ENCODE measurements around the gene MCCC2. TPM values are rescaled to one million over a fixed set of nuclear protein-coding genes. Genes with fewer than 3 reads are reported as not detected.

Gene MCCC2
- total and polyA plus RNA-seq, 2 experiments from 2014 or later: 31.9 to 59.1 TPM

- peaks cover 6% of the 10 kb centered on the region; the same call in 1 of the 2 replicates for H3K4me1 ChIP-seq (ENCODE audit: insufficient read depth)
- TF ChIP-seq JUNB (IDR thresholded peaks at IDR 0.05; ENCODE audit: unreplicated experiment): no peak
- TF ChIP-seq, protein P1, sequence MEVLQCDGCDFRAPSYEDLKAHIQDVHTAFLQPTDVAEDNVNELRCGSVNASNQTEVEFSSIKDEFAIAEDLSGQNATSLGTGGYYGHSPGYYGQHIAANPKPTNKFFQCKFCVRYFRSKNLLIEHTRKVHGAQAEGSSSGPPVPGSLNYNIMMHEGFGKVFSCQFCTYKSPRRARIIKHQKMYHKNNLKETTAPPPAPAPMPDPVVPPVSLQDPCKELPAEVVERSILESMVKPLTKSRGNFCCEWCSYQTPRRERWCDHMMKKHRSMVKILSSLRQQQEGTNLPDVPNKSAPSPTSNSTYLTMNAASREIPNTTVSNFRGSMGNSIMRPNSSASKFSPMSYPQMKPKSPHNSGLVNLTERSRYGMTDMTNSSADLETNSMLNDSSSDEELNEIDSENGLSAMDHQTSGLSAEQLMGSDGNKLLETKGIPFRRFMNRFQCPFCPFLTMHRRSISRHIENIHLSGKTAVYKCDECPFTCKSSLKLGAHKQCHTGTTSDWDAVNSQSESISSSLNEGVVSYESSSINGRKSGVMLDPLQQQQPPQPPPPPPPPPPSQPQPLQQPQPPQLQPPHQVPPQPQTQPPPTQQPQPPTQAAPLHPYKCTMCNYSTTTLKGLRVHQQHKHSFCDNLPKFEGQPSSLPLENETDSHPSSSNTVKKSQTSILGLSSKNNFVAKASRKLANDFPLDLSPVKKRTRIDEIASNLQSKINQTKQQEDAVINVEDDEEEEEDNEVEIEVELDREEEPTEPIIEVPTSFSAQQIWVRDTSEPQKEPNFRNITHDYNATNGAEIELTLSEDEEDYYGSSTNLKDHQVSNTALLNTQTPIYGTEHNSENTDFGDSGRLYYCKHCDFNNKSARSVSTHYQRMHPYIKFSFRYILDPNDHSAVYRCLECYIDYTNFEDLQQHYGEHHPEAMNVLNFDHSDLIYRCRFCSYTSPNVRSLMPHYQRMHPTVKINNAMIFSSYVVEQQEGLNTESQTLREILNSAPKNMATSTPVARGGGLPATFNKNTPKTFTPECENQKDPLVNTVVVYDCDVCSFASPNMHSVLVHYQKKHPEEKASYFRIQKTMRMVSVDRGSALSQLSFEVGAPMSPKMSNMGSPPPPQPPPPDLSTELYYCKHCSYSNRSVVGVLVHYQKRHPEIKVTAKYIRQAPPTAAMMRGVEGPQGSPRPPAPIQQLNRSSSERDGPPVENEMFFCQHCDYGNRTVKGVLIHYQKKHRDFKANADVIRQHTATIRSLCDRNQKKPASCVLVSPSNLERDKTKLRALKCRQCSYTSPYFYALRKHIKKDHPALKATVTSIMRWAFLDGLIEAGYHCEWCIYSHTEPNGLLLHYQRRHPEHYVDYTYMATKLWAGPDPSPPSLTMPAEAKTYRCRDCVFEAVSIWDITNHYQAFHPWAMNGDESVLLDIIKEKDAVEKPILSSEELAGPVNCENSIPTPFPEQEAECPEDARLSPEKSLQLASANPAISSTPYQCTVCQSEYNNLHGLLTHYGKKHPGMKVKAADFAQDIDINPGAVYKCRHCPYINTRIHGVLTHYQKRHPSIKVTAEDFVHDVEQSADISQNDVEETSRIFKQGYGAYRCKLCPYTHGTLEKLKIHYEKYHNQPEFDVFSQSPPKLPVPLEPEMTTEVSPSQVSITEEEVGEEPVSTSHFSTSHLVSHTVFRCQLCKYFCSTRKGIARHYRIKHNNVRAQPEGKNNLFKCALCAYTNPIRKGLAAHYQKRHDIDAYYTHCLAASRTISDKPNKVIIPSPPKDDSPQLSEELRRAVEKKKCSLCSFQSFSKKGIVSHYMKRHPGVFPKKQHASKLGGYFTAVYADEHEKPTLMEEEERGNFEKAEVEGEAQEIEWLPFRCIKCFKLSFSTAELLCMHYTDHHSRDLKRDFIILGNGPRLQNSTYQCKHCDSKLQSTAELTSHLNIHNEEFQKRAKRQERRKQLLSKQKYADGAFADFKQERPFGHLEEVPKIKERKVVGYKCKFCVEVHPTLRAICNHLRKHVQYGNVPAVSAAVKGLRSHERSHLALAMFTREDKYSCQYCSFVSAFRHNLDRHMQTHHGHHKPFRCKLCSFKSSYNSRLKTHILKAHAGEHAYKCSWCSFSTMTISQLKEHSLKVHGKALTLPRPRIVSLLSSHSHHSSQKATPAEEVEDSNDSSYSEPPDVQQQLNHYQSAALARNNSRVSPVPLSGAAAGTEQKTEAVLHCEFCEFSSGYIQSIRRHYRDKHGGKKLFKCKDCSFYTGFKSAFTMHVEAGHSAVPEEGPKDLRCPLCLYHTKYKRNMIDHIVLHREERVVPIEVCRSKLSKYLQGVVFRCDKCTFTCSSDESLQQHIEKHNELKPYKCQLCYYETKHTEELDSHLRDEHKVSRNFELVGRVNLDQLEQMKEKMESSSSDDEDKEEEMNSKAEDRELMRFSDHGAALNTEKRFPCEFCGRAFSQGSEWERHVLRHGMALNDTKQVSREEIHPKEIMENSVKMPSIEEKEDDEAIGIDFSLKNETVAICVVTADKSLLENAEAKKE (CRISPR knock-in tag; IDR thresholded peaks at IDR 0.05): no peak
- TF ChIP-seq EZH2phosphoT487 (IDR thresholded peaks at IDR 0.05; ENCODE audit: unreplicated experiment): no peak
- no peak for TF ChIP-seq REST (IDR thresholded peaks at IDR 0.05; ENCODE audit: unreplicated experiment)
- no peak for TF ChIP-seq EZH2 (IDR thresholded peaks at IDR 0.05; ENCODE audit: low read depth, unreplicated experiment)
- TF ChIP-seq ZNF114 (CRISPR knock-in tag; IDR thresholded peaks at IDR 0.05): no peak
- TF ChIP-seq POLR2AphosphoS5 (IDR thresholded peaks at IDR 0.05; ENCODE audit: low read depth): no peak
- TF ChIP-seq STAT1 (IDR thresholded peaks at IDR 0.05; ENCODE audit: unreplicated experiment): no peak
- no peak for TF ChIP-seq ZNF331 (CRISPR knock-in tag; IDR thresholded peaks at IDR 0.05; ENCODE audit: low read depth)
- TF ChIP-seq CTCF (conservative IDR thresholded peaks at IDR 0.05; ENCODE audit: low read depth in 2 of 2): no peak
- TF ChIP-seq ETS1 (IDR thresholded peaks at IDR 0.05): no peak
- TF ChIP-seq CREB1 (CRISPR knock-in tag; IDR thresholded peaks at IDR 0.05; ENCODE audit: low read depth): no peak
- no peak for TF ChIP-seq NANOG (IDR thresholded peaks at IDR 0.05; ENCODE audit: borderline replicate concordance)
- DNase-seq (ENCODE audit: low spot score) (no peak), ATAC-seq (no peak)
- no peak overlapping the region for H2AFZ ChIP-seq
- H3K4me3 ChIP-seq: no peak overlapping the region
- H3K4me2 ChIP-seq: no peak overlapping the region
- H3K27me3 ChIP-seq (ENCODE audit: insufficient read depth): no peaks in the 10 kb centered on the region
- no peaks in the 10 kb centered on the region for H3K79me2 ChIP-seq (replicated peaks; ENCODE audit: insufficient read depth)
- Mint-ChIP-seq H3K4me1 (peaks cover 14% of the 10 kb centered on the region), H3K36me3 (ENCODE audit: low read depth) (no peaks in the 10 kb centered on the region), H3K27ac (no peak overlapping the region), H3K4me3 (no peak overlapping the region), H3K9me3 (no peaks in the 10 kb centered on the region), H3K27me3 (ENCODE audit: insufficient read depth, low read depth, poor library complexity) (peaks cover 4% of the 10 kb centered on the region)
- H3F3A ChIP-seq (replicated peaks; ENCODE audit: low read depth): no peaks in the 10 kb centered on the region
- H3K36me3 ChIP-seq (ENCODE audit: insufficient read depth): no peaks in the 10 kb centered on the region
- H3K9me2 ChIP-seq (ENCODE audit: insufficient read depth): no peaks in the 10 kb centered on the region
- no peaks in the 10 kb centered on the region for H4K20me1 ChIP-seq (replicated peaks; ENCODE audit: insufficient read depth)
- H3K27ac ChIP-seq (ENCODE audit: low read depth): no peak overlapping the region
Measured at GRCh38 chr5:71705421-71705820, 118.3 kb downstream of the MCCC2 start.

All from GM23338 (cell line).